OCI-LY1 (cell line): Measurements from ENCODE around the gene PYGL.

Experiments used
- H2AFZ ChIP-seq: fragments of 200-600 bp; sonication (generic), shearing (Covaris generic); 2 replicates; pipeline ENCODE4 v1.6.0; 2014; ENCODE audit warnings: antibody characterized with exemption, mild to moderate bottlenecking, low read length
- H3F3A ChIP-seq: fragments of 200-600 bp; sonication (generic), shearing (Covaris generic); 2 replicates; pipeline ENCODE4 v1.6.0; 2014; ENCODE audit warnings: mild to moderate bottlenecking, antibody characterized with exemption, low read length, moderate library complexity; ENCODE audit not compliant: insufficient read depth
- H3K27ac ChIP-seq: fragments of 200-600 bp; sonication (generic); 2 replicates; pipeline ENCODE4 v1.5.1; 2014; ENCODE audit warnings: low read length, mixed run types, mild to moderate bottlenecking, low read depth; ENCODE audit not compliant: poor library complexity, severe bottlenecking
- H3K27me3 ChIP-seq: fragments of 200-600 bp; sonication (generic); 2 replicates; pipeline ENCODE4 v1.6.0; 2014; ENCODE audit warnings: antibody characterized with exemption, mild to moderate bottlenecking, low read length, moderate library complexity; ENCODE audit not compliant: insufficient read depth
- H3K36me3 ChIP-seq: fragments of 200-600 bp; sonication (generic); 2 replicates; pipeline ENCODE4 v1.6.1; 2014; ENCODE audit warnings: mild to moderate bottlenecking, antibody characterized with exemption, low read length, moderate library complexity, mixed read lengths; ENCODE audit not compliant: insufficient read depth
- H3K4me1 ChIP-seq: fragments of 200-600 bp; sonication (generic); 2 replicates; pipeline ENCODE4 v1.5.1; 2014; ENCODE audit warnings: mild to moderate bottlenecking, low read length, moderate library complexity; ENCODE audit not compliant: insufficient read depth, severe bottlenecking
- H3K4me2 ChIP-seq: fragments of 200-600 bp; sonication (generic), shearing (Covaris generic); 2 replicates; pipeline ENCODE4 v1.6.1; 2014; ENCODE audit warnings: low read length
- H3K4me3 ChIP-seq: fragments of 200-600 bp; sonication (generic); 2 replicates; pipeline ENCODE4 v1.5.1; 2014; ENCODE audit warnings: low read length, low read depth, mild to moderate bottlenecking, mixed read lengths; ENCODE audit not compliant: poor library complexity, severe bottlenecking
- H3K79me2 ChIP-seq: fragments of 200-600 bp; shearing (Covaris generic); 2 replicates; pipeline ENCODE4 v1.6.1; 2016; ENCODE audit warnings: mixed run types, low read length, mixed read lengths; ENCODE audit not compliant: insufficient read depth
- H3K9ac ChIP-seq: fragments of 200-600 bp; sonication (generic), shearing (Covaris generic); 2 replicates; pipeline ENCODE4 v1.6.1; 2014; ENCODE audit warnings: mild to moderate bottlenecking, low read length, mixed read lengths
- H3K9me2 ChIP-seq: fragments of 200-600 bp; sonication (generic), shearing (Covaris generic); 2 replicates; pipeline ENCODE4 v1.6.1; 2014; ENCODE audit warnings: low read depth, mild to moderate bottlenecking, low read length, mixed read lengths
- H3K9me3 ChIP-seq: fragments of 200-600 bp; shearing (Covaris generic); 2 replicates; pipeline ENCODE4 v1.6.1; 2014; ENCODE audit warnings: low read length, mixed read lengths
- H4K20me1 ChIP-seq: fragments of 200-600 bp; sonication (generic), shearing (Covaris generic); 2 replicates; pipeline ENCODE4 v1.6.0; 2016; ENCODE audit warnings: mild to moderate bottlenecking, low read length; ENCODE audit not compliant: insufficient read depth
- EZH2 ChIP-seq: fragments of 200-600 bp; sonication (generic), shearing (Covaris generic); IDR thresholded peaks from 2 replicates; pipeline ENCODE4 v1.8.0; 2017; ENCODE audit warnings: borderline replicate concordance, mixed run types, mild to moderate bottlenecking, antibody characterized with exemption, low read length, moderate library complexity, mixed read lengths
- TF ChIP-seq, protein P1 (sequence below): fragments of 200-600 bp; sonication (generic), shearing (Covaris generic); IDR thresholded peaks from 2 replicates; pipeline ENCODE4 v1.5.1; 2017; ENCODE audit warnings: mild to moderate bottlenecking, antibody characterized with exemption, low read length, moderate library complexity, mixed read lengths

The PYGL gene

DNA sequence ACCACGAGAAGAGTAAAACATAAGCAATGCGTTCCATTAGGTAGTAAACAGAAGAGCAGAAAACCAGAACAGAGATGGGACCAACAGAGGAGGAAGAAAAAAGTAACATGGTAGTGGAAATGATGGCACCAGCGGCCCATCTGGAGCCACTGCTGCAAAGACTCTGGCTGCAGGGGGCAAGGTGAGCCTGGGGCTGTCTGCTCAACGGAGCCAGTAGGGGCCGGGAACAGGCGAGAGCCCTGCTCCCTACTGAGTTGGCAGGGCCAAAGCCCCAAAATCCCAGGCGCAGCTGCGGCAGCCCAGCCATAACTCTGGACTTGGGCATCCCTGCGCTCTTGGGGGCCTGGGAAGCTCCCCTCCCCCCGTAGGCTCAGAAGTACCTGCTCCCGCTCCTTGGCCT is 28.5 kb upstream of the PYGL start:
- no peaks in the 10 kb centered on the region for H3F3A ChIP-seq
- H3K36me3 ChIP-seq = no peaks in the 10 kb centered on the region
- no peaks in the 10 kb centered on the region for H3K27me3 ChIP-seq
- no peak overlapping the region for H3K4me2 ChIP-seq
- TF ChIP-seq, protein P1, sequence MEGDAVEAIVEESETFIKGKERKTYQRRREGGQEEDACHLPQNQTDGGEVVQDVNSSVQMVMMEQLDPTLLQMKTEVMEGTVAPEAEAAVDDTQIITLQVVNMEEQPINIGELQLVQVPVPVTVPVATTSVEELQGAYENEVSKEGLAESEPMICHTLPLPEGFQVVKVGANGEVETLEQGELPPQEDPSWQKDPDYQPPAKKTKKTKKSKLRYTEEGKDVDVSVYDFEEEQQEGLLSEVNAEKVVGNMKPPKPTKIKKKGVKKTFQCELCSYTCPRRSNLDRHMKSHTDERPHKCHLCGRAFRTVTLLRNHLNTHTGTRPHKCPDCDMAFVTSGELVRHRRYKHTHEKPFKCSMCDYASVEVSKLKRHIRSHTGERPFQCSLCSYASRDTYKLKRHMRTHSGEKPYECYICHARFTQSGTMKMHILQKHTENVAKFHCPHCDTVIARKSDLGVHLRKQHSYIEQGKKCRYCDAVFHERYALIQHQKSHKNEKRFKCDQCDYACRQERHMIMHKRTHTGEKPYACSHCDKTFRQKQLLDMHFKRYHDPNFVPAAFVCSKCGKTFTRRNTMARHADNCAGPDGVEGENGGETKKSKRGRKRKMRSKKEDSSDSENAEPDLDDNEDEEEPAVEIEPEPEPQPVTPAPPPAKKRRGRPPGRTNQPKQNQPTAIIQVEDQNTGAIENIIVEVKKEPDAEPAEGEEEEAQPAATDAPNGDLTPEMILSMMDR = no peak
- no peak for TF ChIP-seq EZH2
- no peak overlapping the region for H3K4me3 ChIP-seq
- H3K9ac ChIP-seq = no peak overlapping the region
- no peak overlapping the region for H2AFZ ChIP-seq
- H3K4me1 ChIP-seq = no peaks in the 10 kb centered on the region
- no peaks in the 10 kb centered on the region for H3K79me2 ChIP-seq
- no peaks in the 10 kb centered on the region for H3K9me2 ChIP-seq
- H4K20me1 ChIP-seq = no peaks in the 10 kb centered on the region
- 0 out of 2 replicates have a peak, but pooled peaks cover 3% of the 10 kb centered on the region for H3K9me3 ChIP-seq
- H3K27ac ChIP-seq = no peak overlapping the region

DNA sequence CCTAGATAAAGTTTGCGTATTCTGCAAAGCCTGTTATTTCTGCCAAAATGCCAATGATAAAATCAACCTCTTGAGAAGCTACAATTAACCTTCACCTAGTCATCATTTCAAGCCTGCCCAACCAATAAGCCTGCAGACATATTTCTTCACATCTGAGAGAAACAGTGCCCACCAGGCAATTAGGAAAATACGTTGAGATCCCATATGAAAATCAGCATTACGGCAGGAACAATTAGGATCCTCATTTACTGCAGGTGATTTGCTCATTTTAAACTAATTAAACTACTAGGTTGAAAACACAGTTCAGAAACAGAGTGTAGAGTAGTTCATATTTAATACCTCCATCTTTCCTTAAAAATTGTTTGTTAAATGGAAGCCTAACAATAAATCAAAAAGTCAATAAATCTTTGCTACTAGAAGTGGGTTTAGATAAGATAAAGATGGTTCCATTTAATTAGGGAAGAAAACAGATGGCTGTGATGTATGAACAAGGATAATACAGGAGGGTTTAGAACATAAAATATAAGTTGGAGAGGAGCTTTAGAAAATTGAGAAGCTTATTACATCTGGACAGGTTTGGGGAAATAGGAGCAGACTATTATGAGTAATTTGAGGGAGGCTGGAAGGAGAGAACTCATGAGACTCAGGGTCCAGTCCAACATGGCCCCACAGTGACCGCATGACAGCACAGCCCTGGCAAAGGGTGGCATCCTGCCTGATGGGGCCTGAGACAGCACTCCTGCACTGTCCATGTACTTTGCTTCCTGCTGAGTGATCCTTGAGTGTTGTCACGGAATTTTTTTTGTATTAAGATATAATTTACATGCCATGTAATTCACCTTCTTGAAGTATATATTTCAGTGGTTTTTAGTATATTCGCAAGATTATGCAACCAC is 26.9 kb upstream of the PYGL start:
- Histone ChIP-seq H3K9me2 (no peaks in the 10 kb centered on the region), H3K36me3 (no peaks in the 10 kb centered on the region)
- TF ChIP-seq, protein P1 = no peak
- no peak for TF ChIP-seq EZH2

DNA sequence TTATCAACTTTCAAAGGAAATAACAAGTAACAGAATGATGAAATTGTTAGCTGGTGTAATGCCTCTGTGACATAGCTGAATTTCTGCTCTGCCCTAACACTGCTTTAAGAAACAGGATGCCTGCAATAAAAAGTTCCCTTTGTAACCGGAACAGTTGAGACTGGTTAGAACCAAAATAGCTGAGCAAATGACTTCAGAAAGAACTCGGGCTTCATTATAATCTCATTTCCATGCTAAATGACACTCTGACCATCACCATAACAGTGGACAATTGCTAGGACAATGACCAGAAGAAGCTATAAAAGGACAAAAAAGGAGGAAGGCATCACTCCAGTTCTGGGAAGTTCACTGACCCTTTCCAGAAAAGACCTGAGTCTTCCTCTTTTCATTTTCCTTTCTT is 23.5 kb upstream of the PYGL start:
- no peaks in the 10 kb centered on the region for H3K79me2 ChIP-seq
- H4K20me1 ChIP-seq = no peaks in the 10 kb centered on the region
- H3K9ac ChIP-seq = no peak overlapping the region
- H2AFZ ChIP-seq = no peak overlapping the region
- H3K9me2 ChIP-seq = no peaks in the 10 kb centered on the region
- H3K27ac ChIP-seq = no peak overlapping the region
- H3K9me3 ChIP-seq = 0 out of 2 replicates have a peak, but pooled peaks cover 3% of the 10 kb centered on the region
- H3K27me3 ChIP-seq = no peaks in the 10 kb centered on the region
- H3K4me1 ChIP-seq = no peaks in the 10 kb centered on the region
- H3K4me3 ChIP-seq = no peak overlapping the region
- TF ChIP-seq, protein P1 = no peak
- no peak for TF ChIP-seq EZH2
- H3K36me3 ChIP-seq = no peaks in the 10 kb centered on the region
- H3F3A ChIP-seq = no peaks in the 10 kb centered on the region
- H3K4me2 ChIP-seq = no peak overlapping the region

More for the DNA sequence above, 26.9 kb upstream of the PYGL start:
- Histone ChIP-seq H3K27ac (no peak overlapping the region), H3K9ac (no peak overlapping the region), H4K20me1 (no peaks in the 10 kb centered on the region), H3K9me3 (0 out of 2 replicates have a peak, but pooled peaks cover 3% of the 10 kb centered on the region), H3K4me3 (no peak overlapping the region), H3K4me1 (no peaks in the 10 kb centered on the region), H3K4me2 (no peak overlapping the region), H3F3A (no peaks in the 10 kb centered on the region), H2AFZ (no peak overlapping the region), H3K27me3 (no peaks in the 10 kb centered on the region), H3K79me2 (no peaks in the 10 kb centered on the region)
